ENCODE data around the gene UNC5A.

UNC5A gene

GRCh38 chr5:176878463-176878862, 68.1 kb downstream of the UNC5A start:
- no peak for DNase-seq (ENCODE audit: low read depth in 1 of 2, low spot score in 1 of 2)

GRCh38 chr5:176878906-176879662, 68.7 kb downstream of the UNC5A start:
- DNase-seq (ENCODE audit: low read depth in 1 of 2, low spot score in 1 of 2): no peak

- no peak for DNase-seq (ENCODE audit: low read depth in 1 of 2, low spot score in 1 of 2)
These were observed 69.5 kb downstream of the UNC5A start for GRCh38 chr5:176879663-176880361.

GRCh38 chr5:176880366-176881020, 70.1 kb downstream of the UNC5A start:
- DNase-seq (ENCODE audit: low read depth in 1 of 2, low spot score in 1 of 2): no peak

- no peak for DNase-seq (ENCODE audit: low read depth in 1 of 2, low spot score in 1 of 2)
These were observed 70.8 kb downstream of the UNC5A start for GRCh38 chr5:176881021-176881749.

- DNase-seq (ENCODE audit: low read depth in 1 of 2, low spot score in 1 of 2): no peak
These were observed 71.6 kb downstream of the UNC5A start for GRCh38 chr5:176881816-176882566.

GRCh38 chr5:176882567-176882903, 72.2 kb downstream of the UNC5A start:
- DNase-seq (ENCODE audit: low read depth in 1 of 2, low spot score in 1 of 2): no peak

GRCh38 chr5:176883700-176884570, 73.6 kb downstream of the UNC5A start:
- DNase-seq (ENCODE audit: low read depth in 1 of 2, low spot score in 1 of 2): no peak

GRCh38 chr5:176884571-176884890, 74.2 kb downstream of the UNC5A start:
- no peak for DNase-seq (ENCODE audit: low read depth in 1 of 2, low spot score in 1 of 2)

GRCh38 chr5:176886336-176887251, 76.2 kb downstream of the UNC5A start:
- no peak for DNase-seq (ENCODE audit: low read depth in 1 of 2, low spot score in 1 of 2)

- DNase-seq (ENCODE audit: low read depth in 1 of 2, low spot score in 1 of 2): no peak
These were observed 77.0 kb downstream of the UNC5A start for GRCh38 chr5:176887252-176887849.

GRCh38 chr5:176888016-176888864, 77.9 kb downstream of the UNC5A start:
- DNase-seq (ENCODE audit: low read depth in 1 of 2, low spot score in 1 of 2): no peak

GRCh38 chr5:176888865-176889165, 78.5 kb downstream of the UNC5A start:
- DNase-seq (ENCODE audit: low read depth in 1 of 2, low spot score in 1 of 2): no peak

- no peak for DNase-seq (ENCODE audit: low read depth in 1 of 2, low spot score in 1 of 2)
These were observed 79.2 kb downstream of the UNC5A start for GRCh38 chr5:176889321-176890280.

- DNase-seq (ENCODE audit: low read depth in 1 of 2, low spot score in 1 of 2): no peak
These were observed 80.3 kb downstream of the UNC5A start for GRCh38 chr5:176890455-176891330.

All from activated CD4-positive, alpha-beta T cell treated with anti-CD3 and anti-CD28 coated beads, Interleukin-2, amount 50 U/mL, for 24 hours (primary cell).